ENCODE measurements around the gene RBM26. TPM values are rescaled to one million over a fixed set of nuclear protein-coding genes. Genes with fewer than 3 reads are reported as not detected.

RBM26 gene
- total RNA-seq, 4 donors from 2014 or later, result 19.8 to 29.9 (median 21.3) TPM

DNA sequence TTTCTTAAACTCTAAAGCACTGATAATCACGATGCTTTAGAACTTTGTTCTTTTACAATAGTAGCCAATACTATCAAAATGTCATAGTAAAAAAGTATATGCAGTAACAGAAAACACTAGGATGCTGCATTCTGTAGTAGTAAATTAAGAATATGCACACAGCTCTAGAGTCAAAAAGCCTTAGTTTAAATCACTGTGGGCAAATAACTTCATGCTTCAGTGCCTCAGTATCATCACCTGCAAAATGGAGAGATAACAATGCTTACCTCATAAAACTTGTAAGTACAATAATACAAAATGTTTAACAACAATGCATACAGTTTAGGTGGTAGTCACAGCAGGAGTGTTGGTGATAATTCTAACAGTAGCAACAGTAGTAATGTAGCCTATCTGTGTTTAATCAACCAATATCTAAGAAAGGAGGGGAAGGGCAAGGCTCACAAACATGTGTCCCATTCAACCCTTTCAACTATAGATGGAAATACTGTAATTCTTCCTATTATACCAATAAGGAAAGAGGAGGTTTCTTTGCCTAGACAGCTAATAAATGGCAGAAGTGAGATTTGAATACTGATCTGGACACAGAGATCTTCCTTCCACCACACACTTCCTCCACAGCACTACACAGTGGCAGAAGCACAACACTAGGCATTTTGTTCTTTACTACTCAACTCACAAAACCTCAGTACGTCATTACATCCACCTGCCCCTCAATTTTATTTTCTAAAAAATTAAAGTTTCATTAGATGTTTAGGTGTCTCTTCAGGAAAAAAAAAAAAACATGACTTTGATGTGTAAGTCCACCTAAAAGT, 4.6 kb downstream of the RBM26 start:
- peaks cover 0 to 12% (median 6%) of the 10 kb centered on the region in 4 donors for H3K36me3 ChIP-seq
- H3K4me1 ChIP-seq, result peaks cover 28 to 61% (median 53%) of the 10 kb centered on the region in 4 donors
- TF ChIP-seq EP300 (IDR thresholded peaks at IDR 0.05) (no peak), POLR2A (IDR thresholded peaks at IDR 0.05; ENCODE audit: low read depth) (no peak), POLR2AphosphoS5 (IDR thresholded peaks at IDR 0.05) (no peak)
- TF ChIP-seq, protein P1, sequence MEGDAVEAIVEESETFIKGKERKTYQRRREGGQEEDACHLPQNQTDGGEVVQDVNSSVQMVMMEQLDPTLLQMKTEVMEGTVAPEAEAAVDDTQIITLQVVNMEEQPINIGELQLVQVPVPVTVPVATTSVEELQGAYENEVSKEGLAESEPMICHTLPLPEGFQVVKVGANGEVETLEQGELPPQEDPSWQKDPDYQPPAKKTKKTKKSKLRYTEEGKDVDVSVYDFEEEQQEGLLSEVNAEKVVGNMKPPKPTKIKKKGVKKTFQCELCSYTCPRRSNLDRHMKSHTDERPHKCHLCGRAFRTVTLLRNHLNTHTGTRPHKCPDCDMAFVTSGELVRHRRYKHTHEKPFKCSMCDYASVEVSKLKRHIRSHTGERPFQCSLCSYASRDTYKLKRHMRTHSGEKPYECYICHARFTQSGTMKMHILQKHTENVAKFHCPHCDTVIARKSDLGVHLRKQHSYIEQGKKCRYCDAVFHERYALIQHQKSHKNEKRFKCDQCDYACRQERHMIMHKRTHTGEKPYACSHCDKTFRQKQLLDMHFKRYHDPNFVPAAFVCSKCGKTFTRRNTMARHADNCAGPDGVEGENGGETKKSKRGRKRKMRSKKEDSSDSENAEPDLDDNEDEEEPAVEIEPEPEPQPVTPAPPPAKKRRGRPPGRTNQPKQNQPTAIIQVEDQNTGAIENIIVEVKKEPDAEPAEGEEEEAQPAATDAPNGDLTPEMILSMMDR (IDR thresholded peaks at IDR 0.05), result no peak
- H3K27me3 ChIP-seq, result no peaks in the 10 kb centered on the region
- H3K27ac ChIP-seq (replicated peaks in 1 of 4), result no peak overlapping the region
- no peak for DNase-seq (ENCODE audit: extremely low spot score)
- no peak overlapping the region for H3K4me3 ChIP-seq
- WGBS, result 69% methylated on average over 2 of the region's 2 CpGs
- H3K9me3 ChIP-seq, result no peaks in the 10 kb centered on the region
- intact Hi-C loops (cut with DNase I), result loop anchor here (10.0 kb wide), 1 partner anchor 933 kb away; no protein-coding TSS in a partner anchor

DNA sequence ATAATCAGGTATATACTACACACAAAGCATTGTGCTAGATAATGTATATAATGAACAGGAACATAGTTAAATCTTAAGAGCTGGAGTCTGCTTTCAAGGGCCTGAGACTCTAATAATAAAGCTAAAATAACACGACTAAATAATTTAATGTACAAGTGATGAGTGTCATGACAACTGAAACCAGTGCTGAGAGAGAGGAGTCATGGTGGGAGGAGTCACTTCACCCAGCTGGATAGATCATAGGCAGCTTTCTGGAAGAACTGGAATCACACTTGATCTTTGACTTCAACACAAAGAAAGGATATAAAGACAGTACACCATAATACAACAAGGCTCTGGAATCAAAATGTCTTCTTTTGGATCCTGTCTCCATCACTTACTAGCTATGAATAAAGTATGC, 7.1 kb downstream of the RBM26 start:
- Histone ChIP-seq H3K27me3 (no peaks in the 10 kb centered on the region), H3K4me3 (no peak overlapping the region), H3K4me1 (peaks cover 20 to 60% (median 47%) of the 10 kb centered on the region in 4 donors), H3K9me3 (peaks cover 0 to 10% (median 2%) of the 10 kb centered on the region in 4 donors), H3K36me3 (peaks cover 0 to 18% (median 6%) of the 10 kb centered on the region in 4 donors), H3K27ac (replicated peaks in 1 of 4) (no peak overlapping the region)
- 55% methylated on average over 1 of the region's 1 CpG for WGBS
- no peak for DNase-seq (ENCODE audit: extremely low spot score)
- TF ChIP-seq EP300 (IDR thresholded peaks at IDR 0.05) (no peak), POLR2A (IDR thresholded peaks at IDR 0.05; ENCODE audit: low read depth) (no peak), POLR2AphosphoS5 (IDR thresholded peaks at IDR 0.05) (no peak)
- TF ChIP-seq, protein P1 (IDR thresholded peaks at IDR 0.05), result no peak
- intact Hi-C loops (cut with DNase I), result no loop called here

DNA sequence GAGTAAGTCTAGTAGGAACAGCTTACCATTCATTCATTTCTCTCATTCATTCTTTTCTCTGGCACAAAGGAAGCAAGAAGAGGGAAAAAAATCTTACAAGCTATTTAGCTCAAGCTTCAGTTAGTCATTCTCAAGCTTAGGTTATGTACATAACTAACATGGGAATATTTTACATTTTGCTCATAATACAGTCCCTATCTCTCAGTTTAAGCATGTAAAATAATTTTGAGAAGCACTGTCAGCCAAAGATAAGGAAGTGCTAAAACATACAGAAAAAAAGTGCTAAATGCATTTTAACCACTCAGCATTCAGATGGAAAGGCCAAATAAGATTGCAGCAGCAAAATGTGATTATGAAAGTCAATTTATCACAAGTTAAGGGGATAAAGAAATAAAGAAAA, 7.9 kb downstream of the RBM26 start:
- H3K36me3 ChIP-seq, result peaks cover 0 to 19% (median 6%) of the 10 kb centered on the region in 4 donors
- DNase-seq (ENCODE audit: extremely low spot score), result no peak
- TF ChIP-seq, protein P1 (IDR thresholded peaks at IDR 0.05), result no peak
- no peak for TF ChIP-seq POLR2A (IDR thresholded peaks at IDR 0.05; ENCODE audit: low read depth)
- no peak for TF ChIP-seq POLR2AphosphoS5 (IDR thresholded peaks at IDR 0.05)
- TF ChIP-seq EP300 (IDR thresholded peaks at IDR 0.05), result no peak
- no peaks in the 10 kb centered on the region for H3K27me3 ChIP-seq
- peaks cover 0 to 10% (median 2%) of the 10 kb centered on the region in 4 donors for H3K9me3 ChIP-seq
- no peak overlapping the region for H3K27ac ChIP-seq (replicated peaks in 1 of 4)
- intact Hi-C loops (cut with DNase I), result no loop called here
- H3K4me1 ChIP-seq, result peaks cover 12 to 60% (median 47%) of the 10 kb centered on the region in 4 donors
- no peak overlapping the region for H3K4me3 ChIP-seq

DNA sequence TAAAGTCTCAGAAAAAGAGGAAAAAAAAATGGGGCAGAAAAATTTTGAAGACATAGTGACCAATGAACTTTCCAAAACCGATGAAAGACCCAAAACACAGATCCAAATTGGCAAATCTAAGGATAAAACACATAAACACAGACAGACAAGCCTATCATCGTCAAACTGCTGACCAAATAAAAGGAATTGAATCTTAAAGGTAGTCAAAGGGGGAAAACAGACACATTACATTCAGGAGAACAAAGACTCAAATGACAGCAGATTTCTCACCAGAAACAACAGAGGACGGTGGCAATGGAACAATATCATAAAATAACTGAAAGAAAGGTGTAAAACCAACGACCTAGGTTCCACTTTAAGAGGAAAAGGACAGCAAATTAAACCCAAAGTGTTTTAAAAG, 10.2 kb downstream of the RBM26 start:
- Histone ChIP-seq H3K36me3 (peaks cover 0 to 19% (median 6%) of the 10 kb centered on the region in 4 donors), H3K4me3 (no peak overlapping the region), H3K27me3 (no peaks in the 10 kb centered on the region), H3K4me1 (peaks cover 5 to 44% (median 32%) of the 10 kb centered on the region in 4 donors), H3K27ac (replicated peaks in 1 of 4) (no peak overlapping the region), H3K9me3 (peaks cover 0 to 10% (median 2%) of the 10 kb centered on the region in 4 donors)
- WGBS, result 95% methylated on average over 4 of the region's 4 CpGs
- DNase-seq (ENCODE audit: extremely low spot score), result no peak
- intact Hi-C loops (cut with DNase I), result no loop called here
- TF ChIP-seq POLR2A (IDR thresholded peaks at IDR 0.05; ENCODE audit: low read depth) (no peak), EP300 (IDR thresholded peaks at IDR 0.05) (no peak), POLR2AphosphoS5 (IDR thresholded peaks at IDR 0.05) (no peak)
- TF ChIP-seq, protein P1 (IDR thresholded peaks at IDR 0.05), result no peak
